Testis (tissue), 3 donors: Measurements from ENCODE around the gene MSI2. TPM values are rescaled to one million over a fixed set of nuclear protein-coding genes. Genes with fewer than 3 reads are reported as not detected.
A peak's percentile ranks its signal among the peaks of the same experiment; 100 is the strongest.

ENCODE experiments used
- DNase-seq: peaks from one replicate; pipeline ENCODE4 v3.0.0-alpha.2; 2019
- H3K27ac ChIP-seq, 2 donors: fragments of 200-600 bp; sonication (generic); one replicate each; pipeline ENCODE4 v1.5.1; 2019
- H3K27me3 ChIP-seq: fragments of 200-600 bp; sonication (generic); one replicate; pipeline ENCODE4 v1.5.1; 2019
- H3K36me3 ChIP-seq: fragments of 200-600 bp; sonication (generic); one replicate; pipeline ENCODE4 v1.5.1; 2017; ENCODE audit warnings: low read depth; ENCODE audit errors: missing control alignments
- H3K4me1 ChIP-seq: fragments of 200-600 bp; sonication (generic); one replicate; pipeline ENCODE4 v1.5.1; 2019
- H3K4me3 ChIP-seq, 2 donors: fragments of 200-600 bp; sonication (generic); one replicate each; pipeline ENCODE4 v1.5.1; 2017 to 2019
- H3K9me3 ChIP-seq: fragments of 200-600 bp; sonication (generic); one replicate; pipeline ENCODE4 v1.5.1; 2017
- CTCF ChIP-seq, 3 experiments: fragments of 450-650 bp in 2 of 3; fragments of 200-600 bp in 1 of 3; sonication (generic) in 1 of 3; IDR thresholded peaks; one replicate each; pipeline ENCODE4 v1.5.1; 2016 to 2019; ENCODE audit warnings: antibody characterized with exemption in 3 of 3, mild to moderate bottlenecking in 2 of 3, moderate library complexity in 1 of 3
- POLR2A ChIP-seq: fragments of 450-650 bp; IDR thresholded peaks from one replicate; pipeline ENCODE4 v1.6.1; 2017; ENCODE audit warnings: antibody characterized with exemption, mild to moderate bottlenecking, moderate library complexity
- WGBS, 2 donors: methylation state at CpG; one replicate each; pipeline ENCODE4 v1.1.5; 2018; 5-methylcytosine and 5-hydroxymethylcytosine counted together
- intact Hi-C: fragments of 100-400 bp; cut with DNase I; formaldehyde crosslinking; loops from one replicate; pipeline ENCODE4 v1.15.1; 2023; ENCODE audit warnings: low total_unique reads
- polyA plus RNA-seq: library from polyadenylated mRNA; stranded (reverse); fragments of 350-450 nt; fragmentation: Illumina TruSeq; extraction: RNeasy Lipid Tissue Mini Kit (QIAGEN cat#74804); gene quantifications from one replicate; pipeline ENCODE4 v1.2.3, GENCODE V29; 2014; ENCODE audit warnings: low read depth, low replicate concordance; ENCODE audit not compliant: insufficient read depth
- total RNA-seq, 2 donors: library from RNA; depleted of rRNA; stranded (reverse); fragments of >200 nt; gene quantifications; one replicate each; pipeline ENCODE4 v1.2.3, GENCODE V29; 2016

The MSI2 gene
- total and polyA plus RNA-seq, 3 donors from 2014 or later: 46.5 to 106 (median 76.6) TPM

DNA sequence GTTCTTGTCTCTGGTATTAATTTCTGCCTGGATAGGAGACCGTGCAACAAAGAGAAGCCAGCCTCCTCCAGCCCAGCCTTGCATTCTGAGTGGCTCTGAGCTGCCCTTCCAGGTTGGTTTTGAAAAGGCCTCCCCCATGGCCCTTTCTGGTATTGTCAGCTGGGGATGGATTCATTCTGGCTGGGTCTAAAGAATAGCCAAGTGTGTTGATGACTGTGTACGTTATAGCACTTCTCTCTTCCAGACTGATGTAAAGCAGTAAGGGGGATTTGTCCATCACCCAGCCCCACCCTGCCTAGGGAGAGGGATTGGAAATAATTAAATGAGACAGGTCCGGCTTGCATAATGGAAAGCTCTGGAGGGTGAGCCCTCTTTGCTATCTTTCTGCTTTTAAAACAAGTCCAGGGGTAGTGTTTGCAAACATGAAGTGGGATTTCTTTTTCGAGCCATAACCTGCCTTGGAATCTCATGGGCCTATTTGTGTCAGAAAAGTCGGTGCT, 146.4 kb downstream of the MSI2 start:
- no peaks in the 10 kb centered on the region for H3K36me3 ChIP-seq
- DNase-seq: no peak
- no peaks in the 10 kb centered on the region for H3K9me3 ChIP-seq
- H3K4me1 ChIP-seq: peaks cover 15% of the 10 kb centered on the region
- H3K27me3 ChIP-seq: no peaks in the 10 kb centered on the region
- TF ChIP-seq CTCF (IDR thresholded peaks at IDR 0.05): no peak
- no peak for TF ChIP-seq POLR2A
- no peak overlapping the region for H3K27ac ChIP-seq
- 83 to 87% methylated on average over 5 of the region's 5 CpGs for WGBS, 2 donors
- intact Hi-C loops: no loop called here
- no peak overlapping the region for H3K4me3 ChIP-seq

GRCh38 chr17:57403236-57403635, 146.9 kb downstream of the MSI2 start:
- no peak for TF ChIP-seq POLR2A
- TF ChIP-seq CTCF (IDR thresholded peaks at IDR 0.05): no peak
- H3K4me3 ChIP-seq: no peak overlapping the region
- intact Hi-C loops: no loop called here
- H3K4me1 ChIP-seq: peaks cover 15% of the 10 kb centered on the region
- no peak overlapping the region for H3K27ac ChIP-seq
- peak; percentile 41 for DNase-seq
- H3K27me3 ChIP-seq: no peaks in the 10 kb centered on the region
- 65 to 72% methylated on average over 2 of the region's 2 CpGs for WGBS, 2 donors
- no peaks in the 10 kb centered on the region for H3K36me3 ChIP-seq
- H3K9me3 ChIP-seq: no peaks in the 10 kb centered on the region

GRCh38 chr17:57404073-57404472, 147.8 kb downstream of the MSI2 start:
- no peak for TF ChIP-seq CTCF (IDR thresholded peaks at IDR 0.05)
- no peak for TF ChIP-seq POLR2A
- Histone ChIP-seq H3K27ac (peak overlapping the region in 1 of 2 donors; percentile 30), H3K27me3 (no peaks in the 10 kb centered on the region), H3K4me1 (peaks cover 15% of the 10 kb centered on the region), H3K4me3 (no peak overlapping the region), H3K9me3 (no peaks in the 10 kb centered on the region), H3K36me3 (no peaks in the 10 kb centered on the region)
- 89 to 90% methylated on average over 3 to 4 of the region's 4 CpGs for WGBS, 2 donors
- intact Hi-C loops: no loop called here
- DNase-seq: no peak

DNA sequence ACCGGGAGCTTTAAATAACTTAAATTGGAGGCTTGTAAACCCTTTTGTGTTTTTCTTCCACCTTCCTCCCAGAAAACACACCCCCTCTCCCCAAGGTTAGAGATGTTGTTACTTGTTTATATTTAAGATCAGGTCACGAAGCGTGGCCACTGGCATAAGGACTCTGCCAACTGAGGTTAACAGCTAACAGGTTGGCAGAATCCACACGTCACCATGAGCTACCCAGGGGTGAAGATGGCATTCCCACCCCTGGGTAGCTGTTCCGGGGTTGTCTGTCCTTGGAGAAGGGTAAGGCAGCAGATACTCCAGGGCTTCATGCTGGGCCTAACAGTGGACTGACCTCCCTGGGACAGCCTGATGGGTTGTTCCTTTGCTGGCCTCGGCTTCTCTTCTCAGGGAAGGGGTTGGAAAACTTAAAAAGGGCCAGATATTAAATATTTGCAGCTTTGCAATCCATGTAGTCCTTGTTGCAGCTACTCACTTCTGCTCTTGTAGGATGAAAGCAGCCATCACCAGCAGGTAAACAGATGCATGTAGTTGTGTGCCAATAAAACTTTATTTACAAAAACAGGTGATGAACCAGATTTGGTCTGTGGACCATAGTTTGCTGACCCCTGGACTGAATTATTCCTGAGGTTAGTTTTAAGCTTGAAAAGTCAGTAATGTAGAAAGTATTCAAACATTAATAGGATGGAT, 148.6 kb downstream of the MSI2 start:
- 87% methylated on average over 6 of the region's 6 CpGs for whole genome bisulfite sequencing, 2 donors
- intact Hi-C loops: no loop called here
- DNase-seq: no peak
- Histone ChIP-seq H3K4me1 (peaks cover 15% of the 10 kb centered on the region), H3K36me3 (no peaks in the 10 kb centered on the region), H3K4me3 (no peak overlapping the region), H3K9me3 (no peaks in the 10 kb centered on the region), H3K27me3 (no peaks in the 10 kb centered on the region), H3K27ac (peak overlapping the region in 1 of 2 donors; percentile 30)
- no peak for TF ChIP-seq POLR2A
- TF ChIP-seq CTCF (IDR thresholded peaks at IDR 0.05): no peak
